ENCODE results near the gene KCNN3.

The KCNN3 gene

DNA sequence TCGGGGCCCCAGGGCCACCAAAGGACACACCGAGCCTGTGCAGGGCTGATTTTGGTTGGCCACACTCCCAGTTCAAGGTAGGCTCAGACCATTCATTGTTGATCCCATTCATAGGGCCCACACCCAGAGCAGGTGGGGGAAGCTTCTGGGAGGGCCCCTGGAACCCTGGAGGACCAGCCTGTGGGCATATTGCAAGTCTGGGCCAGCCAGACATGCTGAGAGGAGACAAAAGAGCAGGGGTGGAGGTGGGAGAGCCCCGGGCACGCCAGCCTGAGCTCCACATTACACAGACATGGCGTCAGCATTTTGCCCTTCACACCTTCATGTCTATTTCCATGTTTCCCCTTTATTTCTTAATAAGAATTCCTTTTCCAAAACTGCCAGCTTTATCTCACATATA is 40.8 kb upstream of the KCNN3 start:
- TF ChIP-seq, protein P1, sequence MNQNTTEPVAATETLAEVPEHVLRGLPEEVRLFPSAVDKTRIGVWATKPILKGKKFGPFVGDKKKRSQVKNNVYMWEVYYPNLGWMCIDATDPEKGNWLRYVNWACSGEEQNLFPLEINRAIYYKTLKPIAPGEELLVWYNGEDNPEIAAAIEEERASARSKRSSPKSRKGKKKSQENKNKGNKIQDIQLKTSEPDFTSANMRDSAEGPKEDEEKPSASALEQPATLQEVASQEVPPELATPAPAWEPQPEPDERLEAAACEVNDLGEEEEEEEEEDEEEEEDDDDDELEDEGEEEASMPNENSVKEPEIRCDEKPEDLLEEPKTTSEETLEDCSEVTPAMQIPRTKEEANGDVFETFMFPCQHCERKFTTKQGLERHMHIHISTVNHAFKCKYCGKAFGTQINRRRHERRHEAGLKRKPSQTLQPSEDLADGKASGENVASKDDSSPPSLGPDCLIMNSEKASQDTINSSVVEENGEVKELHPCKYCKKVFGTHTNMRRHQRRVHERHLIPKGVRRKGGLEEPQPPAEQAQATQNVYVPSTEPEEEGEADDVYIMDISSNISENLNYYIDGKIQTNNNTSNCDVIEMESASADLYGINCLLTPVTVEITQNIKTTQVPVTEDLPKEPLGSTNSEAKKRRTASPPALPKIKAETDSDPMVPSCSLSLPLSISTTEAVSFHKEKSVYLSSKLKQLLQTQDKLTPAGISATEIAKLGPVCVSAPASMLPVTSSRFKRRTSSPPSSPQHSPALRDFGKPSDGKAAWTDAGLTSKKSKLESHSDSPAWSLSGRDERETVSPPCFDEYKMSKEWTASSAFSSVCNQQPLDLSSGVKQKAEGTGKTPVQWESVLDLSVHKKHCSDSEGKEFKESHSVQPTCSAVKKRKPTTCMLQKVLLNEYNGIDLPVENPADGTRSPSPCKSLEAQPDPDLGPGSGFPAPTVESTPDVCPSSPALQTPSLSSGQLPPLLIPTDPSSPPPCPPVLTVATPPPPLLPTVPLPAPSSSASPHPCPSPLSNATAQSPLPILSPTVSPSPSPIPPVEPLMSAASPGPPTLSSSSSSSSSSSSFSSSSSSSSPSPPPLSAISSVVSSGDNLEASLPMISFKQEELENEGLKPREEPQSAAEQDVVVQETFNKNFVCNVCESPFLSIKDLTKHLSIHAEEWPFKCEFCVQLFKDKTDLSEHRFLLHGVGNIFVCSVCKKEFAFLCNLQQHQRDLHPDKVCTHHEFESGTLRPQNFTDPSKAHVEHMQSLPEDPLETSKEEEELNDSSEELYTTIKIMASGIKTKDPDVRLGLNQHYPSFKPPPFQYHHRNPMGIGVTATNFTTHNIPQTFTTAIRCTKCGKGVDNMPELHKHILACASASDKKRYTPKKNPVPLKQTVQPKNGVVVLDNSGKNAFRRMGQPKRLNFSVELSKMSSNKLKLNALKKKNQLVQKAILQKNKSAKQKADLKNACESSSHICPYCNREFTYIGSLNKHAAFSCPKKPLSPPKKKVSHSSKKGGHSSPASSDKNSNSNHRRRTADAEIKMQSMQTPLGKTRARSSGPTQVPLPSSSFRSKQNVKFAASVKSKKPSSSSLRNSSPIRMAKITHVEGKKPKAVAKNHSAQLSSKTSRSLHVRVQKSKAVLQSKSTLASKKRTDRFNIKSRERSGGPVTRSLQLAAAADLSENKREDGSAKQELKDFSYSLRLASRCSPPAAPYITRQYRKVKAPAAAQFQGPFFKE (tag by site-specific recombination; IDR thresholded peaks at IDR 0.05; ENCODE audit: borderline replicate concordance): no peak
- TF ChIP-seq ZNF2 (tag by site-specific recombination; IDR thresholded peaks at IDR 0.05): no peak
- TF ChIP-seq ZIC2 (tag by site-specific recombination; IDR thresholded peaks at IDR 0.05): no peak
- TF ChIP-seq ZBTB17 (tag by site-specific recombination; IDR thresholded peaks at IDR 0.05): no peak
- TF ChIP-seq, protein P2, sequence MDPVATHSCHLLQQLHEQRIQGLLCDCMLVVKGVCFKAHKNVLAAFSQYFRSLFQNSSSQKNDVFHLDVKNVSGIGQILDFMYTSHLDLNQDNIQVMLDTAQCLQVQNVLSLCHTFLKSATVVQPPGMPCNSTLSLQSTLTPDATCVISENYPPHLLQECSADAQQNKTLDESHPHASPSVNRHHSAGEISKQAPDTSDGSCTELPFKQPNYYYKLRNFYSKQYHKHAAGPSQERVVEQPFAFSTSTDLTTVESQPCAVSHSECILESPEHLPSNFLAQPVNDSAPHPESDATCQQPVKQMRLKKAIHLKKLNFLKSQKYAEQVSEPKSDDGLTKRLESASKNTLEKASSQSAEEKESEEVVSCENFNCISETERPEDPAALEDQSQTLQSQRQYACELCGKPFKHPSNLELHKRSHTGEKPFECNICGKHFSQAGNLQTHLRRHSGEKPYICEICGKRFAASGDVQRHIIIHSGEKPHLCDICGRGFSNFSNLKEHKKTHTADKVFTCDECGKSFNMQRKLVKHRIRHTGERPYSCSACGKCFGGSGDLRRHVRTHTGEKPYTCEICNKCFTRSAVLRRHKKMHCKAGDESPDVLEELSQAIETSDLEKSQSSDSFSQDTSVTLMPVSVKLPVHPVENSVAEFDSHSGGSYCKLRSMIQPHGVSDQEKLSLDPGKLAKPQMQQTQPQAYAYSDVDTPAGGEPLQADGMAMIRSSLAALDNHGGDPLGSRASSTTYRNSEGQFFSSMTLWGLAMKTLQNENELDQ (tag by site-specific recombination; IDR thresholded peaks at IDR 0.05; ENCODE audit: low read depth): no peak
- TF ChIP-seq ZNF211 (tag by site-specific recombination; IDR thresholded peaks at IDR 0.05; ENCODE audit: low read depth): no peak
- no peak for TF ChIP-seq ZNF791 (tag by site-specific recombination; IDR thresholded peaks at IDR 0.05)
- TF ChIP-seq ZBTB8A (tag by site-specific recombination; IDR thresholded peaks at IDR 0.05): no peak
- TF ChIP-seq, protein P3, sequence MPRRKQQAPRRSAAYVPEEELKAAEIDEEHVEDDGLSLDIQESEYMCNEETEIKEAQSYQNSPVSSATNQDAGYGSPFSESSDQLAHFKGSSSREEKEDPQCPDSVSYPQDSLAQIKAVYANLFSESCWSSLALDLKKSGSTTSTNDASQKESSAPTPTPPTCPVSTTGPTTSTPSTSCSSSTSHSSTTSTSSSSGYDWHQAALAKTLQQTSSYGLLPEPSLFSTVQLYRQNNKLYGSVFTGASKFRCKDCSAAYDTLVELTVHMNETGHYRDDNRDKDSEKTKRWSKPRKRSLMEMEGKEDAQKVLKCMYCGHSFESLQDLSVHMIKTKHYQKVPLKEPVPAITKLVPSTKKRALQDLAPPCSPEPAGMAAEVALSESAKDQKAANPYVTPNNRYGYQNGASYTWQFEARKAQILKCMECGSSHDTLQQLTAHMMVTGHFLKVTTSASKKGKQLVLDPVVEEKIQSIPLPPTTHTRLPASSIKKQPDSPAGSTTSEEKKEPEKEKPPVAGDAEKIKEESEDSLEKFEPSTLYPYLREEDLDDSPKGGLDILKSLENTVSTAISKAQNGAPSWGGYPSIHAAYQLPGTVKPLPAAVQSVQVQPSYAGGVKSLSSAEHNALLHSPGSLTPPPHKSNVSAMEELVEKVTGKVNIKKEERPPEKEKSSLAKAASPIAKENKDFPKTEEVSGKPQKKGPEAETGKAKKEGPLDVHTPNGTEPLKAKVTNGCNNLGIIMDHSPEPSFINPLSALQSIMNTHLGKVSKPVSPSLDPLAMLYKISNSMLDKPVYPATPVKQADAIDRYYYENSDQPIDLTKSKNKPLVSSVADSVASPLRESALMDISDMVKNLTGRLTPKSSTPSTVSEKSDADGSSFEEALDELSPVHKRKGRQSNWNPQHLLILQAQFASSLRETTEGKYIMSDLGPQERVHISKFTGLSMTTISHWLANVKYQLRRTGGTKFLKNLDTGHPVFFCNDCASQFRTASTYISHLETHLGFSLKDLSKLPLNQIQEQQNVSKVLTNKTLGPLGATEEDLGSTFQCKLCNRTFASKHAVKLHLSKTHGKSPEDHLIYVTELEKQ (tag by site-specific recombination; IDR thresholded peaks at IDR 0.05; ENCODE audit: borderline replicate concordance): no peak
- no peak for TF ChIP-seq ZNF747 (tag by site-specific recombination; IDR thresholded peaks at IDR 0.05)
- TF ChIP-seq ZNF202 (tag by site-specific recombination; IDR thresholded peaks at IDR 0.05; ENCODE audit: borderline replicate concordance): no peak
- no peak for TF ChIP-seq ZNF239 (tag by site-specific recombination; IDR thresholded peaks at IDR 0.05)
- no peak for TF ChIP-seq YY1 (tag by site-specific recombination; IDR thresholded peaks at IDR 0.05)
- ChIA-PET CTCF (interaction anchor here (0.6 to 1.2 kb wide), 4 partner anchors 13 to 376 kb away, joined by 3 read pairs; no protein-coding TSS in a partner anchor), POLR2A (no interaction called here)
- no peaks in the 10 kb centered on the region for H3K36me3 ChIP-seq (ENCODE audit: control insufficient read depth in 2 of 2, insufficient read depth in 1 of 2, low read length in 2 of 2)
- no peak overlapping the region for H3K4me3 ChIP-seq (ENCODE audit: low read depth, low read length)
- no peak overlapping the region for H3K27ac ChIP-seq (ENCODE audit: extremely low read depth, low read depth, low read length)
- no peaks in the 10 kb centered on the region for H3K9me3 ChIP-seq (ENCODE audit: control insufficient read depth, insufficient read depth, low read depth, low read length)
- H3K4me1 ChIP-seq (ENCODE audit: control insufficient read depth, insufficient read depth, low read length): no peaks in the 10 kb centered on the region

DNA sequence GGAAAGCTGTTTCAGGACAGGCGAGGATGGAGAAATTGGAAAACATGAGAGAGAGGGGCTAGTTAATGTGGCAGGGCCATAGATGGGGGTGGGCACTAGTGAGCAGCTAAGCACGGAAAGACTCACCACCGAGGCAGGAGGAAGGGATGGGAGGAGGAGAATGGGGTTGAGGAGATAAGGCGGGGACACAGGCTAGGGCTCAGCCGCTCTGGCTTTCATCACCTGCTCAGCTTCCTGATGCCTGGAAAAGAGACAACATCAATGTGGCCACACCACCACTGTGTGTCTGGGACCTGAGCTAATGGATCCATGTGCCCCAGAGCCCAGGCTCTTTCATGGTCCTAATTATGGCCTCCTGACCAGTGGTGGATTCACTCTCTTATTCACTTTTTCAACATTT is 38.9 kb upstream of the KCNN3 start:
- no peak overlapping the region for H3K4me3 ChIP-seq (ENCODE audit: low read depth, low read length)
- H3K36me3 ChIP-seq (ENCODE audit: control insufficient read depth in 2 of 2, insufficient read depth in 1 of 2, low read length in 2 of 2): no peaks in the 10 kb centered on the region
- CTCF ChIA-PET: no interaction called here
- no peak overlapping the region for H3K27ac ChIP-seq (ENCODE audit: extremely low read depth, low read depth, low read length)
- no peaks in the 10 kb centered on the region for H3K4me1 ChIP-seq (ENCODE audit: control insufficient read depth, insufficient read depth, low read length)
- POLR2A ChIA-PET: no interaction called here
- no peaks in the 10 kb centered on the region for H3K9me3 ChIP-seq (ENCODE audit: control insufficient read depth, insufficient read depth, low read depth, low read length)
- TF ChIP-seq, protein P4, sequence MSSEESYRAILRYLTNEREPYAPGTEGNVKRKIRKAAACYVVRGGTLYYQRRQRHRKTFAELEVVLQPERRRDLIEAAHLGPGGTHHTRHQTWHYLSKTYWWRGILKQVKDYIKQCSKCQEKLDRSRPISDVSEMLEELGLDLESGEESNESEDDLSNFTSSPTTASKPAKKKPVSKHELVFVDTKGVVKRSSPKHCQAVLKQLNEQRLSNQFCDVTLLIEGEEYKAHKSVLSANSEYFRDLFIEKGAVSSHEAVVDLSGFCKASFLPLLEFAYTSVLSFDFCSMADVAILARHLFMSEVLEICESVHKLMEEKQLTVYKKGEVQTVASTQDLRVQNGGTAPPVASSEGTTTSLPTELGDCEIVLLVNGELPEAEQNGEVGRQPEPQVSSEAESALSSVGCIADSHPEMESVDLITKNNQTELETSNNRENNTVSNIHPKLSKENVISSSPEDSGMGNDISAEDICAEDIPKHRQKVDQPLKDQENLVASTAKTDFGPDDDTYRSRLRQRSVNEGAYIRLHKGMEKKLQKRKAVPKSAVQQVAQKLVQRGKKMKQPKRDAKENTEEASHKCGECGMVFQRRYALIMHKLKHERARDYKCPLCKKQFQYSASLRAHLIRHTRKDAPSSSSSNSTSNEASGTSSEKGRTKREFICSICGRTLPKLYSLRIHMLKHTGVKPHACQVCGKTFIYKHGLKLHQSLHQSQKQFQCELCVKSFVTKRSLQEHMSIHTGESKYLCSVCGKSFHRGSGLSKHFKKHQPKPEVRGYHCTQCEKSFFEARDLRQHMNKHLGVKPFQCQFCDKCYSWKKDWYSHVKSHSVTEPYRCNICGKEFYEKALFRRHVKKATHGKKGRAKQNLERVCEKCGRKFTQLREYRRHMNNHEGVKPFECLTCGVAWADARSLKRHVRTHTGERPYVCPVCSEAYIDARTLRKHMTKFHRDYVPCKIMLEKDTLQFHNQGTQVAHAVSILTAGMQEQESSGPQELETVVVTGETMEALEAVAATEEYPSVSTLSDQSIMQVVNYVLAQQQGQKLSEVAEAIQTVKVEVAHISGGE (tag by site-specific recombination; conservative IDR thresholded peaks at IDR 0.05; ENCODE audit: low read depth): no peak
- TF ChIP-seq, protein P5, sequence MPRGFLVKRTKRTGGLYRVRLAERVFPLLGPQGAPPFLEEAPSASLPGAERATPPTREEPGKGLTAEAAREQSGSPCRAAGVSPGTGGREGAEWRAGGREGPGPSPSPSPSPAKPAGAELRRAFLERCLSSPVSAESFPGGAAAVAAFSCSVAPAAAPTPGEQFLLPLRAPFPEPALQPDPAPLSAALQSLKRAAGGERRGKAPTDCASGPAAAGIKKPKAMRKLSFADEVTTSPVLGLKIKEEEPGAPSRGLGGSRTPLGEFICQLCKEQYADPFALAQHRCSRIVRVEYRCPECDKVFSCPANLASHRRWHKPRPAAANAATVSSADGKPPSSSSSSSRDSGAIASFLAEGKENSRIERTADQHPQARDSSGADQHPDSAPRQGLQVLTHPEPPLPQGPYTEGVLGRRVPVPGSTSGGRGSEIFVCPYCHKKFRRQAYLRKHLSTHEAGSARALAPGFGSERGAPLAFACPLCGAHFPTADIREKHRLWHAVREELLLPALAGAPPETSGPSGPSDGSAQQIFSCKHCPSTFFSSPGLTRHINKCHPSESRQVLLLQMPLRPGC (tag by site-specific recombination; IDR thresholded peaks at IDR 0.05): no peak
- no peak for TF ChIP-seq ZNF585B (tag by site-specific recombination; IDR thresholded peaks at IDR 0.05)
